Stimulated activated CD4-positive, alpha-beta T cell treated with anti-CD3 and anti-CD28 coated beads, Interleukin-1b, Interleukin-23, amount 100 ng/mL, for 24 hours (primary cell): ENCODE results near the gene RIT2.

Experiments used
- DNase-seq, 4 experiments: peaks; one replicate each; pipeline ENCODE4 v3.0.0-alpha.2; 2020; ENCODE audit warnings: low read depth in 4 of 4, low spot score in 1 of 4

Gene RIT2

GRCh38 chr18:42936289-42936688 lies 179.2 kb downstream of the RIT2 start:
- DNase-seq = no peak

GRCh38 chr18:42931491-42931890 lies 184.0 kb downstream of the RIT2 start:
- no peak for DNase-seq

- DNase-seq = no peak
These were observed 185.6 kb downstream of the RIT2 start for GRCh38 chr18:42929857-42930256.

- DNase-seq = no peak
These were observed 186.3 kb downstream of the RIT2 start for GRCh38 chr18:42929181-42929580.

DNA sequence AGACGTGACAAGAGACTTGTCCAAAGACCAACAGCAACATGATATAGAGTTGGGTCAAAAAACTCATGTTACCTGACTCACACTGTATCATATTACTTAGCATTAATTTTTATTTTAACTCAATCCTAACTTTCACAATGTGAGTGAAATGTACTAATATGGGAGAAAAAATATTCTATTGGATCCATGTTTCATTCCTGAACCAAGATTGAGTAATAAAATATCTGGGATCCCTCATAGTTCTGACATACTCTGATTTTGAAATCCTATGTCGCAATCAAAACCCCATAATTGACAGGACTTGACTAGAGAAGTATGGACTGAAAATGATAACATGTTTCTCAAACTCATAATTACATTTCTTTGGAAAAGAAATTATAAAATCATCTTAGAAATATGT lies 190.4 kb downstream of the RIT2 start:
- DNase-seq = no peak

- DNase-seq = no peak
These were observed 193.1 kb downstream of the RIT2 start for GRCh38 chr18:42922363-42922762.

- no peak for DNase-seq
These were observed 194.2 kb downstream of the RIT2 start for GRCh38 chr18:42921226-42921737.

GRCh38 chr18:42920621-42921020 lies 194.9 kb downstream of the RIT2 start:
- no peak for DNase-seq

DNA sequence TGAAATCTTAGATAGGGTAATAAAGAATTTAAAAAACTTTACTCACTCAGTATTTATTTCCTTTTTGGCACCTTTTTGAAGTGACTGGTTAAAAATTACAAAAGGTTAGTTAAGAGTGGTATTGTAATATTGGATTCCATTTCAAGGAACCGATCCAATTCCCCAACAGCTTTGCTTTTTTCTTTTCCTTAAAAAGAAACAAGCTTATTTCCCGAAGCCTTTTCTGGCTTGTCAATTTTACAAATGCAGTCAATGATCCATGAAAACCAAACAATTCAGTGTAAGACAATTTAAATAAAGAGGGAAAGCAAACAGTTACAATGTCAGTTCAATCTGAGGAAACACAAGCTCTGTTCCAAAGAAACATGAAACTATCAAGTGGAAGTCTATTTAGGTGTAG lies 200.2 kb downstream of the RIT2 start:
- DNase-seq = no peak

DNA sequence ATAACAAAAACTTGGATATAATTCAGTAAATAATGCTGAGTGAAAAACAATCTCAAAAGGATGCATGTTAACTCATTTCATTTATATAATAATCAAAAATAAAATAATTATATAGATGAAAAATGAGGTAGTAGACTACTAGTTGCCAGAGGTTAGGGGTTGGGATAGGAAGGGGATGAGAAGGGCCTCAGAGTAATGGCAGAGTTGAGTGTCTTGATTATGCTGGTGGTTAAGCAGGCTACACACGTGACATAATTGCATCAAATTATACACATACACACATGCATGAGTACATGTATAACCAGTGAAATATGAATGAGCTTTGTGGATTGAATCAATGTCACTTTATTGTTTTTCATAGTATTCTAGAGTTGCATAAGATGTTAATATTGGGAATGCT lies 201.0 kb downstream of the RIT2 start:
- no peak for DNase-seq

DNA sequence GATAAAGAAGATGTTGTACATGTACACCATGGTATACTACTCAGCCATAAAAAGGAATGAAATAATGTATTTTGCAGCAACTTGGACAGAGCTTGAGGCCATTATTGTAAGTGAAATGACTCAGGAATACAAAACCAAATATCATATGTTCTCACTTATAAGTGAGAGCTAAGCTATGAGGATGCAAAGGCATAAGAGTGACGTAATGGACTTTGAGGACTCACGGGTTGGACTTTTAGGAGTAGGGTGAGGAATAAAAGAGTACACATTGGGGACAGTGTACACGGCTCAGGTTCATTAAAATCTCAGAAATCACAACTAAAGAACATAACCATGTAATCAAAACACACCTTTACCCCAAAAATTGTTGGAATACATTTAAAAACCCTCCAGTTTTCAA lies 206.4 kb downstream of the RIT2 start:
- DNase-seq = no peak

DNA sequence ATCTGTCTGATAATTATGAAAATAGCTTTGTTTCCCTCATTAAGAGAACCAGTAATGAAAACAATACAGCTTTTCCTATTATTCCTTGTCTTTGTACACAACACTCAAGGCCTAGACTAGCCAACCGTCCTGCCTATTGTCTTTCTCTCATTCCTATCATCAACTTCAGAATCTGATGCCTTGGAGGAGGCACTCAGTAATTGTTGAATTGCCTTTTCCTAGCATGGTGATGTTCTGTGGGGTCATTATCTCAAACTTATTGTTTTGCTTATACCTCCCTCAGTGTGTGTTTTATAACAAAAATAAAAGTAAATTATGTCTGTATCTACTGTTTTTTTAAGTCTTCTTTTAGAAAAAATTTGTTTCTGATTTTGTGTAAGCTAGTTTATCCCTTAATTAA lies 208.7 kb downstream of the RIT2 start:
- DNase-seq = no peak

GRCh38 chr18:42901161-42901560 lies 214.3 kb downstream of the RIT2 start:
- DNase-seq = no peak

GRCh38 chr18:42893977-42894376 lies 221.5 kb downstream of the RIT2 start:
- DNase-seq = no peak

DNA sequence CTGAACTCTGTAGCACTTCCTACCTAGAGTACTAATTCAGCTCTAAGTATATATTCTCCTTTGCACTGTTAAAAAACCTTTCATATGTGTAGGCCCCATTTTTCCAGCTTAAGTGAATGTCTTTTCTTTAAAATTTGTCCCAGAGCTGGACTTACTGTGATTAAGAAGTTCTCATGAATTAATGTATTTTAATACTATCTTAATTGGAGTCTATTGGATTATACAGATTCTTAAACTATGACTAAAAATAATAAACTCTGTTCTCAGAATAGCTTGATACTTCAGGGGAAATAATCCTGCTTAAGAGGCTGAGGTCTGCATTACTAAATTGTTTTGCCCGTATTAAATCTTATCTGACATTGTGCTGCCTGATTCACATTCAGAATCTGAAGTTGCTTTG lies 223.3 kb downstream of the RIT2 start:
- no peak for DNase-seq

- no peak for DNase-seq
These were observed 223.8 kb downstream of the RIT2 start for GRCh38 chr18:42891705-42892104.

DNA sequence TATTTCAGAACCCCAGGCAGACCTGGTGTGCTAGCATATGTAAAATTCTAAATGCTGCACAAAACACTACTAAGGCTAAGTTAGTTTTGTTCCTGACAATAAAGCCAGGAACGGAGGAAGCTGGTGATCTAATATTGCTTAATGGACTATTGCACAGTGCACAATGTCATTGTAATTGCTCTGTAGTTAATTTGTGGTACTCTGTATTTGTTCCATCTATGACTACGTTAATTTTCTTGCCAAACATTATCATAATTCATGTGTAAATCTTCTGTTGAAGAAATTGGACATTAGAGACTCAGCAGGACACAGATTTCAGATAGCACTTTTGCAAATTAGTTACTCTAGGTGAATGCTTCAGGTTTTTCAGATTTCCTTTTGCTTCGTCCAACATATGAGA lies 232.3 kb downstream of the RIT2 start:
- no peak for DNase-seq

DNA sequence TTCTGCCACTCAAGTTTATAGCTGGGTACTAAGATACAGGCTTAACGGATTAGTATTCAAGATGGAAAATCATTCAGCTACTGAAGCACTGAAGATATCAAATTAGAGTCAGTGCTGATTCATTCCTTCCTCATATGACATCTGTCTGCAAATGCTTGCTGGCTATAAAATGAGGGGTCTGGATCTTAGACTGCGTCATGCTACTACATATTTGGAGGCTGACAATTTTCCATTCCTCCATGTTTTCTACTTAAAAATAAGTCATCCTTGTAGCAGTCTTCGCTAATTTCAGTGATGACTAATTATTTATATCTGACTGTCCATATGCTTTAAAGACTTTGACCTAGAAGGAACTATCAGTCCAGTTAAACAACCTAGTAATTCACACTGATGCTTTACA lies 233.4 kb downstream of the RIT2 start:
- DNase-seq = no peak

DNA sequence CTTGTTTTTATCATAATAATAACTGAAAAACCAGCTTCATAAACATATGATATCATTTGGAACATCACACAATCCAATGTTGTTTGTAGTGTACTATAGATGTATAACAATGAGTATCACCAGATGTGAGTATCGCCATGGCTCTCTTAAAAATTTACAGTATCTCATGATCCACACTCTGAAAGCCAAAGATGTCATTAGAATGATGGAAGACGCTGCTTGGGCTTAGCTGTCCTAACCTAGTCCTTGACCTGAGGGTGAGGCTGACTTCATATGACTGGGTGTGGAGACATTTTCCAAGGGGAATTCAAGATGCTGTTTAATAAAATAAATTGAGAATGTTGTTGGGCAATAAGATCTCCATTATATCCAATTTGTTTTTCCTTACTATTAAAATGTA lies 242.6 kb downstream of the RIT2 start:
- DNase-seq = no peak

DNA sequence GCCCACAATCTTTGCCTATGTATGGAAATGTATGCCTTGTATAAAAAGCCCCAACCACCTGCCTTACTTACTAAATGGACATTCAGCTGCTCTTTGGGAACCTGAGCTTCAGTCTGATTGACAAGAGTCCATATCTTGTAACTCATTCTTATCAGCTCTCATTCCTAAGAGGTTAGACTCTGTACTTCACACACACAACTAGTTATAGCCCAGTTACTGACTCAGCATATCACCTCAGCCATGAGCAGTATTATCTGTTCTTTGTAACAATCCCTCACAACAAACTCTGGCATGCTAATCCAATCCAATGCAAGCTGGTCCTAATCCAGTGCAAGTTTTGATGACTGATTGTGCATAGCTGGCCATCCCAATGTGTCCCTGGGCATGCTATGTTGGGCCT lies 250.6 kb downstream of the RIT2 start:
- no peak for DNase-seq

DNA sequence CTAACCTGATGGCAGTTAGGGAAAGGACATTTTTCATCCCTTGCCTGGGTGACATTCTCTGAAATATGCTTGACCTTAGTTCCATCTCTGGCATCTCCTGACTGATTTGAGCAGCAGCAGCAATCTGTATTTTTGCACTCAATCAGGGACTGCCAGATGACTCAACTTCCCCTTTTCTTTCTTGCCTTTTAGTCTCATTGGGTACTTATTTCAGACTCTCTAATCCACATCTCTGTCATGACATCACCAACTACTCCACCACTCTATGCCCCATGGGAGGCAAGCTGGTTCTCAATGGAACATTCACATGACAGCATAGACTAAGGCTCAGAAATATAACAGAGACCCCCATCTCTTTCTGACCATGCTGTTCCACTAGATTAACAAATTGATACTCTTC lies 254.2 kb downstream of the RIT2 start:
- no peak for DNase-seq

- DNase-seq = no peak
These were observed 254.9 kb downstream of the RIT2 start for GRCh38 chr18:42860548-42860947.

DNA sequence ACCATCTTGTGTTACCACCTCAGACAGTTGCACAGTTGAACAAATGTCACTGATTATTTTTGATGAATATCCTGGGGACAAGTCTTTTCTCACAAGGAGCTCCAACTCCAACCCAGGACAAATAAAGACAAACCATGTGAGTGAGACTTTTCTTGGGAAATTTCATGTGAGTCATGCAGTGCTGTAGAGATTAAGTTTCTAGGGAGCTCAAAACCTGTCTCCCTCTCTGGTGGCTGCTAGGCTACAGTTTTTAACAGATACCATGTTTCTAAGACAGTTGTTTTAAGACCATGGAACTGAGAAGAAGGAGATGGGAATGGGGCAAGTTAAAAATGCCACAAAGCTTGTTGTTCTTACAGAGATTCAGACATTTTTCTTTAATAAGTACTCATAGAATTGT lies 255.5 kb downstream of the RIT2 start:
- DNase-seq = no peak

DNA sequence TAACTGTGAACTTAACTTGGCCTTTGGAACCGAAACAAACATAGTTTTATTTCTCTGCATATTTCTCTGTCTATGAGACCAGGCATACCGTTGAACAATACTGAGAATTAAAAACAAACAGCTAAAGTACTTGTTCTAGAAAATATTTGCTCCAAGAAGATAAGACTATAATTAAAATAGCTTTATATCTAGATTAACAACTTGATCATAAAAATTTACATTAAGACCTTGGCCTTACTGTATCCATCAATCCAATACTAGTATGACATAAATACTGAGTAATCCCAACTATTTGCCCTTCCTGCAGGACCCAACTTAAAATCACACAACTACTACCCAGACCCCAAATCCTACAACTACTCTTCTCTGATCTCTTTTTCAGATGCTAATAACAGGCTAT lies 260.9 kb downstream of the RIT2 start:
- DNase-seq = no peak
